ENCODE measurements around the gene CASTOR2.
"Not testable (repeated sequence)": the region's sequence is repeated elsewhere in the genome, so short reads cannot be mapped to it uniquely, and the experiment has no call there.

Gene CASTOR2

GRCh38 chr7:74994869-74995543 lies 30.5 kb downstream of the CASTOR2 start:
- DNase-seq, ATAC-seq: not testable (repeated sequence)

GRCh38 chr7:74996361-74996760 lies 31.9 kb downstream of the CASTOR2 start:
- not testable (repeated sequence) for DNase-seq, ATAC-seq

DNA sequence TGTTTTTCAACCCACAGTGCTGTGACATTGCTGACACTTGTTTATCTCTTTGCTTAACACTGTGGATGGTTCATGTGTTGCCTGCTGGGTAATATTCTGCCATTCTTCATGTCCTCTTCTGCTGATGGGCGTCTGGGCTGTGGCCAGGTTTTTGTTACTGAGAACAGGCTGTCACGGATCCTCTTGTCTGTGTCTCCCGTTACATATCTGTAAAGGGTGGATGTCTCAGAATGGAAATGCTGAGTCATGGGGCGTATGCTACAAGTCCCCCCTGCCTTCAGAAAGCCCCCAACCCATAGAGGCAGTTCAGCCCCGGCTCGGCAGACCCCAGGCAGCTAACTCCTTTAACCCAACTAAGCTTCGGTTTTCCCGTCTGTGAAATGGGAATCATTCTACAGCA lies 33.3 kb downstream of the CASTOR2 start:
- ATAC-seq, DNase-seq: not testable (repeated sequence)

GRCh38 chr7:75001356-75001755 lies 36.9 kb downstream of the CASTOR2 start:
- ATAC-seq, DNase-seq: not testable (repeated sequence)

GRCh38 chr7:75010036-75010435 lies 45.5 kb downstream of the CASTOR2 start:
- no peak for ATAC-seq
- no peak for DNase-seq

DNA sequence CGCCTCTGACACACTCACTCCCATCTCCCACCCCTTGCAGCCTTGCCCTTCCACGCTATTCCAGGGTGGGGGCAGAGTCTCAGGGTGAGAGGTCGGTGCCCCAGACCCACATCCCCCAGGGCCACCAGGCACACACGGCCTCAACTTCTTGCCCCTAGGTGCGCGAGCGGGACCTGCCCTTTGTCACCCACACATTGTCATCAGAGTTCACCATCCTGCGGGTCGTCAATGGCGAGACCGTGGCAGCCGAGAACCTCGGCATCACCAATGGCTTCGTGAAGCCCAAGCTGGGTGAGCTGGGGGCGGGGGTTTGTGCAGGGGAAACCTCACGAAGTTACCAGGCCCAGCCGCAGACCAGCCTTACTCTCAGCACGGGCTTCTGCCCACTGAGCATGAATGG lies 53.3 kb downstream of the CASTOR2 start:
- no peak for ATAC-seq

GRCh38 chr7:75018570-75019364 lies 54.3 kb downstream of the CASTOR2 start:
- DNase-seq (no peak), ATAC-seq (no peak)

More for the DNA sequence above, 53.3 kb downstream of the CASTOR2 start:
- DNase-seq = no peak

GRCh38 chr7:75019800-75020199 lies 55.3 kb downstream of the CASTOR2 start:
- DNase-seq (no peak), ATAC-seq (no peak)

GRCh38 chr7:75024922-75025321 lies 60.4 kb downstream of the CASTOR2 start:
- ATAC-seq (no peak), DNase-seq (no peak)

DNA sequence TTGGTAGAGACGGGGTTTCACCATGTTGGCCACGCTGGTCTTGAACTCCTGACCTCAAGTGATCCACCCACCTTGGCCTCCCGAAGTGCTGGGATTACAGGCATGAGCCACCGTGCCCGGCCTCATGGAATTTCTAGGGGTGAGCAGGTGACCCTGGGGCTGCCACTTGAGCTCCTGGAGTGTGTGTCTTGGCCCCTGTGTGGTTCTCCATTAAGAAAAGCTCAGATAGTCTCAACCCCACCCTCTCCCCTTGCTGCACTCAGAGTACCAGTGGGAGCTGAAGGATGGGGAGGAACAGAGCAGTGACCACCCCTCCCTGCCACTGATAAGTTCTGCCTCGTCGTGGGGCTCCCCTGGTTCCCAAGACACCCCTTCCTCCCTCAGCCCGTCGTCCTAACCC lies 63.8 kb downstream of the CASTOR2 start:
- ATAC-seq (no peak), DNase-seq (no peak)

DNA sequence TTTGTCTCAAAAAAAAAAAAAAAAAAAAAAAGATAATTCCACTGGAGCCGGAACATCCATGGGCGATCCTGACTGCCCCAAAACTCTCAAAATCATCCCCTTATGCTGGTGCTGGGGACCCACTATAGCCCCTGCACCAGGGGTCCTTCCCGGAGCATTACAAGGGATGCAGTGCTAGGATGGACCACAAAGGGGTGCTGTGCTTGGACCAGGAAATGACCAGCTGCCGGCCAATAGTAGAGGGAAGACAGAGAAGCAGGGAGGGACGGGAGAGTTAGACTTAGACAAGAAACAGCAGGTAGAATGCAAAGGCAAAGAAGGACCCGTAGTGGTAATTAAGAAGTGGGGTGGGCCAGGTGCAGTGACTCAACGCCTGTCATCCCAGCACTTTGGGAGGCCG lies 68.6 kb downstream of the CASTOR2 start:
- DNase-seq = no peak
- ATAC-seq = no peak

DNA sequence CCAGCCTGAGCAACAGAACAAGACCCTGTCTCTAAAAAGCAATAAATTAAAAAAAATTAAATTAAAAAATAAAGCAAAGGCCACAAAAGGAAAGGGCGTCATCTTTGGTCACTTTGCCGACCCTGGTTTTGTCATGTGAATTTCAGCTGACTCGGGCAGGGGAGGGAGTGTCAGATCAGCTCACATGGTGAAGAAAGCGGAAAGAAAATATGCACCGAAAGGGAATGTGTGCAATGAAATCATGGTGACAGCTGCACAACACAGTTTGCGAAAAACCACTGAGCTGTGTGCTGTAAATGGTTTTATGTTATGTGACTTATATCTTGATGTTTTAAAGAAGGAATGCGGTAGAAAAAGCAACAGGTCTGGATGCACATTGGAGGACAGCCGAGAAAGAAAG lies 69.3 kb downstream of the CASTOR2 start:
- ATAC-seq (no peak), DNase-seq (no peak)

DNA sequence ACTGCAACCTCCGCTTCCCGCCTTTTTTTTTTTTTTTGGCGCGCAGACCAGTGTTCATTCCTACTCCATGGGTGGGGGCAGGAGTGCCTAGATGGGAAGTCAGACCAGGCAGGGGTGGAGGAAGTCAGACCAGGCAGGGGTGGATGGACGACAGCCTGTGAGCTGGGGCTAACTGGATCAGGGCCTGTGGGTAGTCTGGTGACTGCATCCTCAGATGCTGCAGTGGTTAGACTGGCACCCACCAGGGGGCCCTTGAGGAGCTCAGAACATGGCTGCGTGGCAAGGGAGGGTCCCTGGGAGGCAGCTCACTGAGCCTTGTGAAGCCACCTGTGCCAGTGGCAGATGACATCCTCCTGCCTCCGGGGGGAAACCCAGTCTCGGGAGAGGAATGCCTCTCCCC lies 74.0 kb downstream of the CASTOR2 start:
- DNase-seq (no peak), ATAC-seq (no peak)

DNA sequence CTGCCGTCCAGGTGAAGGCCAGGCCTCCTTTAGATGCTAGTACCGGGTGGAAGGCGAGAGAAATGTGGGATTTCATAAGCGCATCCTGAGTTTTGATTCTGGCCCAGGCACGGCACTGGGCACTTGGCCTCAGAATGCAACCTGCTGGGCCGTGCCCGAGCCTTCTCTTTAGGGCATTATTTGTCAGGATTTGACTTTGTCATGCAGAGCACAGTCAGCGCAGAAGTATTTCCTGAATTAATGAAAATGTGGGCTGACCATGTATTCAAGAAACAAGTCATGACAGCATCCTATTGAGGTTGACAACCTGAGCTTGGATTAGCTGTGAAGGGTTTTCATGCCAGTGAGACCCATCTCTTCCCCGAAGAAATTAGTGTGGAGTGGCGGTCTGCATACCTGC lies 74.7 kb downstream of the CASTOR2 start:
- no peak for DNase-seq

DNA sequence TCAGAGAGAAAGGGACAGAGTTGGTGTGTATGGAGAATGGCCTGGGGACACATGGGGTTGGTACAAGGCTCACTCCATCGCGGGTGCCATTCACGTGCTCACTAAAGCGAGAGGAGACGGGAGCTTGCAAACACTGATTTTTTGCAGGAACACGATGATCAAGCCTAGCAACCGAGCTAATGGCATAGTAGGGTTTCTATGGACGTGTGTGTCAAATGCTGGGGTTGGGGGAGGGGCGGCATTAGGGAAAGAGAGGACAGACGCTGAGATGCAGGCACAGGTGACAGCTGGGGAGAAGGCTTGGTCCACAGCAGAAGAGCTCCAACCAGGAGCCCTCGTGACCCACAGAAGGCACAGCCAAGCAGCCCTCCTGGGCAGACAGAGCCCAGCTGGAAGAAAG lies 75.2 kb downstream of the CASTOR2 start:
- DNase-seq (no peak), ATAC-seq (no peak)

More for the DNA sequence above, 74.7 kb downstream of the CASTOR2 start:
- ATAC-seq = no peak

DNA sequence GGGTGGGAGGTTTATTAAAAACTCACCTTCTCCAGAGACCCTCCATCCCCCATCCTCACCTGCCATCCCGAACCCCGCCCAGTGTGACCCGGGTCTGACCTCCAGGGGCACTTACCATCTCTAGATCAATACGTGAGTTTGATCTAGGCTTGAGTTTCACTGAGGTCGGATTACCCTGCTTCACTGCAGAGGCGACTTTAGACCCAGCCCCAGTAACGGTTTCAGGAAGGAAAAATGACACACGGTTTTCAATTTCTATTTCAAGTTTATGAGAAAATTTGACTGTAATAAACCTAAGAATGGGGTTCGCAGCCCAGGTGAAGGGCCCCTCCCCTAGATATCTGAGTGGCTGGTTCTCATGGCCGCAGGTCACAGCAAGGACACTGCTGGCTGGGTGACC lies 76.0 kb downstream of the CASTOR2 start:
- no peak for DNase-seq
- ATAC-seq = no peak

DNA sequence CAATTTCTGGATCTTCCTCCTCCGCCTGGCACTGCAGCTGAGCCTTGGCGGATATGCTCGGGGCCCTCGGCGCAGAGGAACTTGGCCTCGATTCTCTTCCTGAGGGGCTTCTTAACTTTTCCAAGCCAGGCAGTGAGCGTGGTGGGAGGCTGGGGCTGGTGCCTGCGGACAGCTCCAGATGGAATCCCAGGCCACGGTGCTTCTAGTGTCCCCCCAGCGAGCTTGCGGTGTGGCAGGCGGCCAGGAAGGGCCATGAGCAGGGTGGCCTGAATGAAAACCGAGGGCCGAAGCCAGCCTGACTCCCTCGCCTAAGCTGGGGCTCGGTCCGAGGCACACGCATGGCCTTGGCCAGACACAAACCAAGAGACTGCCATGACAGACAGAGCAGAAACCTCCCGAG lies 77.8 kb downstream of the CASTOR2 start:
- ATAC-seq = no peak

GRCh38 chr7:75042831-75043703 lies 78.6 kb downstream of the CASTOR2 start:
- DNase-seq = no peak
- ATAC-seq = no peak

More for the DNA sequence above, 77.8 kb downstream of the CASTOR2 start:
- DNase-seq = no peak

DNA sequence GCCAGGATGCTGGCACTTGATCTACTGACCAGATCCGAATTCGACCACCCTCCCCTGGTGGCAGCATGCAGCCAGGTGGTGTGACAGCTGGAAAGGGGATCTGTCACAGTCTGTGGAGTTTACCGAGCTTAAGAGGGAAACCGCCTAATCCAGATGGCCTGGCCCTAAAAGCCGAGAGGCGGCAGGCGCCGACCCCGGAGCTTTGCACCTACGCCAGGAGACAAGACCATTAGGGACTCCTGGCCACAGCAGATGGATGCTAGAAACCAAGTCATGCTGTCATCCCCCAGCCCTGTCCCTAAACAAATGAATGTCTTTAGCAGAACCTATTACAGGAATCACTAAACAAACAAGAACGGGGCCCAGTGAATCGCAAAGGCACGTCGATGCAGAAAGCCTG lies 81.4 kb downstream of the CASTOR2 start:
- DNase-seq = no peak
- ATAC-seq = no peak

- DNase-seq (no peak), ATAC-seq (no peak)
These were observed 84.2 kb downstream of the CASTOR2 start for GRCh38 chr7:75048435-75049379.

GRCh38 chr7:75049817-75050216 lies 85.3 kb downstream of the CASTOR2 start:
- ATAC-seq (no peak), DNase-seq (no peak)

Data from stimulated activated naive CD8-positive, alpha-beta T cell treated with anti-CD3 and anti-CD28 coated beads, Interleukin-15, Interleukin-2, amounts not matched to agents 100 U/mL and 50 U/mL, for 24 hours (primary cell).